Suprapubic skin (tissue), 3 donors: Measurements from ENCODE around the gene SMG6.

Experiments
- POLR2A ChIP-seq, 2 donors: fragments of 450-650 bp; IDR thresholded peaks; one replicate each; pipeline ENCODE4 v1.6.1; 2017; ENCODE audit warnings: antibody characterized with exemption in 2 of 2, mild to moderate bottlenecking in 2 of 2, moderate library complexity in 2 of 2
- TF ChIP-seq, protein P1 (sequence below), 2 donors: fragments of 200-600 bp in 1 of 2; fragments of 450-650 bp in 1 of 2; sonication (generic) in 1 of 2; IDR thresholded peaks; one replicate each; pipeline ENCODE4 v1.5.1; 2016 to 2019; ENCODE audit warnings: antibody characterized with exemption in 2 of 2, mild to moderate bottlenecking in 1 of 2, moderate library complexity in 1 of 2

DNA sequence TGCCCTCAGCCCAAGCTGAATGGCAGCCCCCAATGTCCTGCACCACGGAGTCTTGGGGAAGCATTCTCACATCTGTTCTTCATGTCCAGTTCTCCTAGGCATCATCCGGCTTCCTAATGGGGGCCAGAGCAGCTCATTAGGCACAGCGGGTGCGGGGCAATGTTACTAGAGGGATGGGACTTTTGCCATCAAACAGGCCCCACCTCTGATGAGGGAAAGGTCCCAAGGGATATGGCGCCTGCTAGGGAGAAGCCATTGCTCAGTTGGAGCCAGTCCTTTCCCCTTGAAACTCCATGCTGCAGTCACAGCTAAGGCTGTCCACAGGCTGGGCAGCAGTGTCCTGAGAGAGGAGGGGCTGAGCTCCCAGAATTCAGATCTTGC is 275.4 kb downstream of the SMG6 start:
- TF ChIP-seq, protein P1, sequence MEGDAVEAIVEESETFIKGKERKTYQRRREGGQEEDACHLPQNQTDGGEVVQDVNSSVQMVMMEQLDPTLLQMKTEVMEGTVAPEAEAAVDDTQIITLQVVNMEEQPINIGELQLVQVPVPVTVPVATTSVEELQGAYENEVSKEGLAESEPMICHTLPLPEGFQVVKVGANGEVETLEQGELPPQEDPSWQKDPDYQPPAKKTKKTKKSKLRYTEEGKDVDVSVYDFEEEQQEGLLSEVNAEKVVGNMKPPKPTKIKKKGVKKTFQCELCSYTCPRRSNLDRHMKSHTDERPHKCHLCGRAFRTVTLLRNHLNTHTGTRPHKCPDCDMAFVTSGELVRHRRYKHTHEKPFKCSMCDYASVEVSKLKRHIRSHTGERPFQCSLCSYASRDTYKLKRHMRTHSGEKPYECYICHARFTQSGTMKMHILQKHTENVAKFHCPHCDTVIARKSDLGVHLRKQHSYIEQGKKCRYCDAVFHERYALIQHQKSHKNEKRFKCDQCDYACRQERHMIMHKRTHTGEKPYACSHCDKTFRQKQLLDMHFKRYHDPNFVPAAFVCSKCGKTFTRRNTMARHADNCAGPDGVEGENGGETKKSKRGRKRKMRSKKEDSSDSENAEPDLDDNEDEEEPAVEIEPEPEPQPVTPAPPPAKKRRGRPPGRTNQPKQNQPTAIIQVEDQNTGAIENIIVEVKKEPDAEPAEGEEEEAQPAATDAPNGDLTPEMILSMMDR (IDR thresholded peaks at IDR 0.05): no peak
- no peak for TF ChIP-seq POLR2A (IDR thresholded peaks at IDR 0.05)
